Left ventricle myocardium superior (tissue), 1 donor: ENCODE results near the gene DDIAS. TPM values are rescaled to one million over a fixed set of nuclear protein-coding genes. Genes with fewer than 3 reads are reported as not detected.
"Not testable (repeated sequence)": the region's sequence is repeated elsewhere in the genome, so short reads cannot be mapped to it uniquely, and the experiment has no call there.

Experiments
- ATAC-seq: fragments of 200-7000 bp; cut with Tn5 transposase; one replicate; pipeline ENCODE4 v1.9.1; 2020; ENCODE audit warnings: mild to moderate bottlenecking, moderate library complexity
- DNase-seq: peaks from one replicate; pipeline ENCODE4 v3.0.0-alpha.2; 2020
- intact Hi-C: fragments of 100-400 bp; cut with micrococcal nuclease; formaldehyde crosslinking; loops from one replicate; pipeline ENCODE4 v1.11.0; 2022
- total RNA-seq: library from RNA; stranded (reverse); fragmentation: NEBNext Ultra II Directional; extraction: Animal tissue kit (Norgen Biotek cat#: 25700); gene quantifications from one replicate; pipeline ENCODE4 v1.2.1, GENCODE V29; 2021
- donor health status: DM: no; HTN: yes; CAD: no; lungs with severe emphysema.

DDIAS gene
- total RNA-seq, 1 donor from 2014 or later = 0.52 TPM

- no peak for ATAC-seq
- intact Hi-C loops = loop anchor here (5.0 kb wide), 1 partner anchor 343 kb away; no protein-coding TSS in a partner anchor
Measured at GRCh38 chr11:82909015-82909640, 7.6 kb downstream of the DDIAS start.

GRCh38 chr11:82919786-82920185 is 18.2 kb downstream of the DDIAS start:
- ATAC-seq, intact Hi-C loops, DNase-seq: not testable (repeated sequence)

More at GRCh38 chr11:82909015-82909640, 7.6 kb downstream of the DDIAS start:
- DNase-seq = no peak

- intact Hi-C loops, DNase-seq, ATAC-seq: not testable (repeated sequence)
Measured at GRCh38 chr11:82920227-82920626, 18.7 kb downstream of the DDIAS start.

GRCh38 chr11:82922396-82923173 is 21.0 kb downstream of the DDIAS start:
- ATAC-seq, intact Hi-C loops, DNase-seq: not testable (repeated sequence)

- DNase-seq (no peak), ATAC-seq (no peak)
- intact Hi-C loops = no loop called here
Measured at GRCh38 chr11:82924522-82925224, 23.1 kb downstream of the DDIAS start.

GRCh38 chr11:82927264-82927880 is 25.8 kb downstream of the DDIAS start:
- ATAC-seq = no peak

GRCh38 chr11:82929121-82929520 is 27.6 kb downstream of the DDIAS start:
- ATAC-seq (no peak), DNase-seq (no peak)
- intact Hi-C loops = no loop called here

More at GRCh38 chr11:82927264-82927880, 25.8 kb downstream of the DDIAS start:
- no peak for DNase-seq
- intact Hi-C loops = no loop called here

GRCh38 chr11:82930229-82930628 is 28.7 kb downstream of the DDIAS start:
- DNase-seq (no peak), ATAC-seq (no peak)
- intact Hi-C loops = no loop called here

- intact Hi-C loops = no loop called here
Measured at GRCh38 chr11:82930734-82931133, 29.2 kb downstream of the DDIAS start.

GRCh38 chr11:82932564-82932963 is 31.0 kb downstream of the DDIAS start:
- ATAC-seq (no peak), DNase-seq (no peak)
- intact Hi-C loops = no loop called here

More at GRCh38 chr11:82930734-82931133, 29.2 kb downstream of the DDIAS start:
- no peak for ATAC-seq
- DNase-seq = no peak

GRCh38 chr11:82936261-82936660 is 34.7 kb downstream of the DDIAS start:
- intact Hi-C loops = no loop called here
- no peak for DNase-seq
- no peak for ATAC-seq

- intact Hi-C loops = no loop called here
- DNase-seq = no peak
- no peak for ATAC-seq
Measured at GRCh38 chr11:82937554-82937953, 36.0 kb downstream of the DDIAS start.

- no peak for ATAC-seq
- DNase-seq = no peak
- intact Hi-C loops = no loop called here
Measured at GRCh38 chr11:82939456-82939855, 37.9 kb downstream of the DDIAS start.

- intact Hi-C loops = no loop called here
- ATAC-seq (no peak), DNase-seq (no peak)
Measured at GRCh38 chr11:82942376-82942775, 40.8 kb downstream of the DDIAS start.

GRCh38 chr11:82943430-82943829 is 41.9 kb downstream of the DDIAS start:
- intact Hi-C loops, DNase-seq, ATAC-seq: not testable (repeated sequence)

GRCh38 chr11:82944198-82944597 is 42.7 kb downstream of the DDIAS start:
- intact Hi-C loops = no loop called here
- DNase-seq (no peak), ATAC-seq (no peak)

GRCh38 chr11:82945041-82945440 is 43.5 kb downstream of the DDIAS start:
- intact Hi-C loops, ATAC-seq, DNase-seq: not testable (repeated sequence)

GRCh38 chr11:82945682-82946081 is 44.1 kb downstream of the DDIAS start:
- no peak for DNase-seq
- ATAC-seq = no peak
- intact Hi-C loops = no loop called here

- intact Hi-C loops = no loop called here
- DNase-seq (no peak), ATAC-seq (no peak)
Measured at GRCh38 chr11:82949352-82949751, 47.8 kb downstream of the DDIAS start.
